Endothelial cell (in vitro differentiated cells): ENCODE results near the gene GLRA3. TPM values are rescaled to one million over a fixed set of nuclear protein-coding genes. Genes with fewer than 3 reads are reported as not detected.

Source experiments
- DNase-seq: peaks from one replicate; pipeline ENCODE4 v3.0.0; 2021; ENCODE audit warnings: low spot score
- H3K27ac Mint-ChIP-seq: one replicate; pipeline ENCODE4 v1.8.0; 2021; ENCODE audit warnings: mixed read lengths, inconsistent platforms; ENCODE audit not compliant: unreplicated experiment
- H3K27me3 Mint-ChIP-seq: one replicate; pipeline ENCODE4 v1.8.0; 2021; ENCODE audit warnings: mild to moderate bottlenecking, moderate library complexity, mixed read lengths, inconsistent platforms; ENCODE audit not compliant: unreplicated experiment
- H3K36me3 Mint-ChIP-seq: one replicate; pipeline ENCODE4 v1.8.0; 2021; ENCODE audit warnings: mild to moderate bottlenecking, low read depth, mixed read lengths, inconsistent platforms; ENCODE audit not compliant: unreplicated experiment
- H3K4me1 Mint-ChIP-seq: one replicate; pipeline ENCODE4 v1.8.0; 2021; ENCODE audit warnings: mild to moderate bottlenecking, mixed read lengths, inconsistent platforms; ENCODE audit not compliant: unreplicated experiment
- H3K4me3 Mint-ChIP-seq: one replicate; pipeline ENCODE4 v1.8.0; 2021; ENCODE audit warnings: mild to moderate bottlenecking, mixed read lengths, inconsistent platforms; ENCODE audit not compliant: unreplicated experiment
- H3K9me3 Mint-ChIP-seq: one replicate; pipeline ENCODE4 v1.8.0; 2021; ENCODE audit warnings: mixed read lengths, inconsistent platforms; ENCODE audit not compliant: unreplicated experiment
- total RNA-seq: library from RNA; stranded (reverse); fragmentation: NEBNext Ultra II Directional; extraction: Animal tissue kit (Norgen Biotek cat#: 25700); gene quantifications from one replicate; pipeline ENCODE4 v1.2.1, GENCODE V29; 2021; ENCODE audit not compliant: unreplicated experiment
- TF ChIP-seq, protein P1 (sequence below): fragments of 200-600 bp; sonication (generic); IDR thresholded peaks from one replicate; pipeline ENCODE4 v1.5.0; 2021; ENCODE audit warnings: antibody characterized with exemption; ENCODE audit not compliant: unreplicated experiment

The GLRA3 gene
- total RNA-seq, 1 donor from 2014 or later, result not detected

DNA sequence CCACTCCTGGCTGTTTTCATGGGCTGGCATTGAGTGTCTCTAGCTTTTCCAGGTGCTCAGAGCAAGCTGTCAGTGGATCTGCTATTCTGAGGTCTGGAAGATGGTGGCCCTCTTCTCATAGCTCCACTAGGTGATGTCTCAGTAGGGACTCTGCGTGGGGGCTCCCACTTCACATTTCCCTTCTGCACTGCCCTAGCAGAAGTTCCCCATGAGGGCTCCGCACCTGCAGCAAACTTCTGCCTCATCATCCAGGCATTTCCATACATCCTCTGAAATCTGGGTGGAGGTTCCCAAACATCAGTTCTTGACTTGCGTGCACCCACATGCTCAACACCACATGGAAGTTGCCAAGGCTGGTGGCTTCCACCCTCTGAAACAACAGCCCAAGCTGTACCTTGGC lies 13.8 kb downstream of the GLRA3 start:
- Mint-ChIP-seq H3K4me1 (peaks cover 2% of the 10 kb centered on the region), H3K27me3 (no peaks in the 10 kb centered on the region), H3K4me3 (no peak overlapping the region), H3K36me3 (peaks cover 3% of the 10 kb centered on the region), H3K27ac (no peak overlapping the region), H3K9me3 (peaks cover 12% of the 10 kb centered on the region)
- TF ChIP-seq, protein P1, sequence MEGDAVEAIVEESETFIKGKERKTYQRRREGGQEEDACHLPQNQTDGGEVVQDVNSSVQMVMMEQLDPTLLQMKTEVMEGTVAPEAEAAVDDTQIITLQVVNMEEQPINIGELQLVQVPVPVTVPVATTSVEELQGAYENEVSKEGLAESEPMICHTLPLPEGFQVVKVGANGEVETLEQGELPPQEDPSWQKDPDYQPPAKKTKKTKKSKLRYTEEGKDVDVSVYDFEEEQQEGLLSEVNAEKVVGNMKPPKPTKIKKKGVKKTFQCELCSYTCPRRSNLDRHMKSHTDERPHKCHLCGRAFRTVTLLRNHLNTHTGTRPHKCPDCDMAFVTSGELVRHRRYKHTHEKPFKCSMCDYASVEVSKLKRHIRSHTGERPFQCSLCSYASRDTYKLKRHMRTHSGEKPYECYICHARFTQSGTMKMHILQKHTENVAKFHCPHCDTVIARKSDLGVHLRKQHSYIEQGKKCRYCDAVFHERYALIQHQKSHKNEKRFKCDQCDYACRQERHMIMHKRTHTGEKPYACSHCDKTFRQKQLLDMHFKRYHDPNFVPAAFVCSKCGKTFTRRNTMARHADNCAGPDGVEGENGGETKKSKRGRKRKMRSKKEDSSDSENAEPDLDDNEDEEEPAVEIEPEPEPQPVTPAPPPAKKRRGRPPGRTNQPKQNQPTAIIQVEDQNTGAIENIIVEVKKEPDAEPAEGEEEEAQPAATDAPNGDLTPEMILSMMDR, result no peak
- DNase-seq, result no peak

DNA sequence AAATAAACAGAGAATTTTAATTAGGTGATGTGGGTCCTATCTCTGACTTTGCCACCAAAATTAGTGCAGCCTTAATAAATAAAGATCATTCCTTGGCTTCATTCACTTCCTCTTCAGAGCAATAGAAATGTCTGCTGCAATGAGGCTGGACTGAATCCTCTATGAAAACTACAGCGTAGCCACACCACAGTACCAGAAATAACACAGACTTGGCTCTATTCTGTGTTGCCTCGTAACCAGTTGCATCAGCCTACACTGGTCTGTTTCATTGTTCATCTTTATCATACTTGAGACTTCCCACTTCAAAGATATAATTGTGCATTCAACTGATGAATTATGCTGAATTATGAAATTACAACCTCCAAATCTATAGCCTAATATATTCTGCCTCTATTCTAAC lies 15.8 kb downstream of the GLRA3 start:
- Mint-ChIP-seq H3K4me3 (no peak overlapping the region), H3K4me1 (peaks cover 2% of the 10 kb centered on the region), H3K9me3 (peaks cover 12% of the 10 kb centered on the region), H3K36me3 (peaks cover 3% of the 10 kb centered on the region), H3K27ac (no peak overlapping the region), H3K27me3 (no peaks in the 10 kb centered on the region)
- TF ChIP-seq, protein P1, result no peak
- DNase-seq, result no peak

DNA sequence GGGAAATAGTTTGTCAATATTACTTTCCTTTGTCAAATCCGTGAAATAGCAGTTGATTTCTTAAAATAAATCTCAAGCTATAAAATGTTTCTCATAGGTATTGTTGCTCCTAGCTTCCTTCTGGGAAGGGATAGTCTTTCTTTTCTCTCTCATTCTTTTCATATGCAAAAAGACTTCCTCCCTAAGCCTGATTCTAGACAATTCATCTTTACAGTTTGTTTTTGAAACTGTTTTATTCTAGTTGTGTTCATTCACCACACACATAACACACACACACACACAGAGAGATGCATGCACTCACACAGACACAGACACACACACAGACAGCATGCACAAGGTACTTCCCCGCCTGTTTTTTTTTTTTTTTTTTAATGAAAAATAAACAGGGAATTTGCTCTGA lies 18.2 kb downstream of the GLRA3 start:
- H3K36me3 Mint-ChIP-seq, result peaks cover 3% of the 10 kb centered on the region
- no peak for DNase-seq
- TF ChIP-seq, protein P1, result no peak
- peaks cover 12% of the 10 kb centered on the region for H3K9me3 Mint-ChIP-seq
- H3K27me3 Mint-ChIP-seq, result no peaks in the 10 kb centered on the region
- no peak overlapping the region for H3K4me3 Mint-ChIP-seq
- peak overlapping the region; percentile 34 for H3K27ac Mint-ChIP-seq
- H3K4me1 Mint-ChIP-seq, result peaks cover 2% of the 10 kb centered on the region

DNA sequence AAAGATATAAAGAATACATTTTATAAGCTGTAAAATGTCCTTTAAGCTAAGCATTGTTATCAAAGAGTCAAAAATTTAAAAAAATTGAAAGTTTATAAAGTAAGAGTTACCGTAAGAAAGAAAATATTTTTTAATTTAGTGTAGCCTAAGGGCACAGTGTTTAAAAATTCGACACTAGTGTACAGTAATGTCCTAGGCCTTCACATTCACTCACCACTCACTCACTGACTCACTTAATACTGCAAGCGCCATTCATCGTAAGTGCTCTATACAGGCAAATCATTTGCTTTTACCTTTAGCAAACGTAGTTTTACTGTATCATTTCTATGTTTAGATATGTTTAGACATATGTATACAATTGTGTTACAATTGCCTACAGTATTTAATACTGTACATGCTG lies 20.2 kb downstream of the GLRA3 start:
- TF ChIP-seq, protein P1, result no peak
- H3K9me3 Mint-ChIP-seq, result peaks cover 4% of the 10 kb centered on the region
- peaks cover 2% of the 10 kb centered on the region for H3K4me1 Mint-ChIP-seq

DNA sequence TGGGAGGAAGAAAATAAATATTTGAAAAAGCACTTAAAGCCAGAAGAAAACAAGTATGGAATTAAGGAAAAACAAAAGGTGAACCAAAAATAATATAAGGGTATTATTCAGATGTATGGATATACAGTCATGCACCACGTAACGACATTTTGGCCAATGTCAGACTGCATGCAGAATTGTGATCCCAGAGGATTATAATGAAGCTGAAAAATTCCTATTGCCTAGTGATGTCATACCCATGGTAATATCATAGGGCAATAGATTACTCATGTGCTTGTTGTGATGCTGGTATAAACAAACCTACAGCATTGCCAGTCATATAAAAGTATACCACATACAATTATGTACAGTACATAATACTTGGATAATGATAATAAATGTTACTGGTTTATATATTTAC lies 20.9 kb downstream of the GLRA3 start:
- no peak overlapping the region for H3K4me3 Mint-ChIP-seq

More for the DNA sequence above, 20.2 kb downstream of the GLRA3 start:
- no peak for DNase-seq
- no peak overlapping the region for H3K4me3 Mint-ChIP-seq
- H3K36me3 Mint-ChIP-seq, result no peaks in the 10 kb centered on the region
- H3K27ac Mint-ChIP-seq, result no peak overlapping the region
- H3K27me3 Mint-ChIP-seq, result no peaks in the 10 kb centered on the region

More for the DNA sequence above, 20.9 kb downstream of the GLRA3 start:
- TF ChIP-seq, protein P1, result no peak
- Mint-ChIP-seq H3K9me3 (no peaks in the 10 kb centered on the region), H3K4me1 (peaks cover 2% of the 10 kb centered on the region), H3K27me3 (no peaks in the 10 kb centered on the region), H3K27ac (no peak overlapping the region), H3K36me3 (no peaks in the 10 kb centered on the region)
- no peak for DNase-seq
